Gastroesophageal sphincter (tissue), 3 donors: ENCODE measurements around the gene PRICKLE4.
A peak's percentile ranks its signal among the peaks of the same experiment; 100 is the strongest.

ENCODE experiments used
- EP300 ChIP-seq: sonication (generic); formaldehyde crosslinking; IDR thresholded peaks from one replicate; pipeline ENCODE4 v1.6.1; 2017; ENCODE audit warnings: antibody characterized with exemption, mild to moderate bottlenecking
- POLR2A ChIP-seq, 2 donors: fragments of 450-650 bp; IDR thresholded peaks; one replicate each; pipeline ENCODE4 v1.6.1; 2017; ENCODE audit warnings: antibody characterized with exemption in 2 of 2, mild to moderate bottlenecking in 2 of 2, moderate library complexity in 1 of 2
- TF ChIP-seq, protein P1 (sequence below), 4 experiments: fragments of 200-600 bp in 2 of 4; fragments of 450-650 bp in 2 of 4; sonication (generic) in 1 of 4; IDR thresholded peaks; one replicate each; pipeline ENCODE4 v1.5.1; 2017 to 2019; ENCODE audit warnings: antibody characterized with exemption in 4 of 4, mild to moderate bottlenecking in 2 of 4, moderate library complexity in 2 of 4

DNA sequence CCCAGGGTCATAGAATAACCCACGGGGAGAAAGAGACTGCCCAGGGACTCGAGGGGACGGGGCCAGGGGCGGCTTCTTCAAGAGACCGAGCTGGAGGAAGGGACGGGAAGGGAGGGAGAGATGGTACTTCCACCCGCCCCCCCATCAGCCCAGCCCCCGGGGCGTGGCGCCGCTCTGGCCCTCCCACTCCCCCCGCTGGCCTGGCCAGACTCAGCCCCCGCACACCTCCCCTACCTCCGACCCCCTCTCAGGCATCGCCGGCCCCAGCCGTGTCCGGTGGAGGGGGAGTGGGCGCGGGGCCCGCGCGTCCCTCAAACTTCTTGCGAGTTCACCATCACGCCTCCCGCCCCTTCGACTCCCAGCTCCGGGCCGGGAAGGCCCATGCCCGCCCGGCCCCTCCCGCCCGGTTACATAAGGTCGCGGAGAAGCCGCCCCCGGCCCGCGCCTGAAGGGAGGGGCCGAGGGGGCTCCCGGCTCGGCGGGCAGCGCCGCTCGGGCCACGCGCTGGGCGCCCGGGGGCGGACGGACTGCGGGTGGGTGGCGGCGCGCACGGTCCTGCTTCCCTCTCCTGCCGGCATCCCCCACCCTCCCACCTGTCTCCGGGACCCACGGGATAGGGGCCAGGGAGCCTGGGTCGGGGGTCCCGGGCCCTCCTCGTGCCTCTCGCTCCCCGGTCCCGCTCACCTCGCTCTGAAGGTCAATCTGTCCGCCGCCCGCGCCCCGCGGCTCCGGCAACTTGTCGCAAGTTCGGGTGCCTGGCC lies 45.7 kb upstream of the PRICKLE4 start:
- TF ChIP-seq, protein P1, sequence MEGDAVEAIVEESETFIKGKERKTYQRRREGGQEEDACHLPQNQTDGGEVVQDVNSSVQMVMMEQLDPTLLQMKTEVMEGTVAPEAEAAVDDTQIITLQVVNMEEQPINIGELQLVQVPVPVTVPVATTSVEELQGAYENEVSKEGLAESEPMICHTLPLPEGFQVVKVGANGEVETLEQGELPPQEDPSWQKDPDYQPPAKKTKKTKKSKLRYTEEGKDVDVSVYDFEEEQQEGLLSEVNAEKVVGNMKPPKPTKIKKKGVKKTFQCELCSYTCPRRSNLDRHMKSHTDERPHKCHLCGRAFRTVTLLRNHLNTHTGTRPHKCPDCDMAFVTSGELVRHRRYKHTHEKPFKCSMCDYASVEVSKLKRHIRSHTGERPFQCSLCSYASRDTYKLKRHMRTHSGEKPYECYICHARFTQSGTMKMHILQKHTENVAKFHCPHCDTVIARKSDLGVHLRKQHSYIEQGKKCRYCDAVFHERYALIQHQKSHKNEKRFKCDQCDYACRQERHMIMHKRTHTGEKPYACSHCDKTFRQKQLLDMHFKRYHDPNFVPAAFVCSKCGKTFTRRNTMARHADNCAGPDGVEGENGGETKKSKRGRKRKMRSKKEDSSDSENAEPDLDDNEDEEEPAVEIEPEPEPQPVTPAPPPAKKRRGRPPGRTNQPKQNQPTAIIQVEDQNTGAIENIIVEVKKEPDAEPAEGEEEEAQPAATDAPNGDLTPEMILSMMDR (IDR thresholded peaks at IDR 0.05) = no peak
- no peak for TF ChIP-seq EP300
- peak in 1 of 2 donors; percentile 44 for TF ChIP-seq POLR2A (IDR thresholded peaks at IDR 0.05)
